ENCODE results near the gene MLXIP. TPM values are rescaled to one million over a fixed set of nuclear protein-coding genes. Genes with fewer than 3 reads are reported as not detected.

MLXIP gene
- total and polyA plus RNA-seq, 9 of the 15 experiments (the other 6 are each of a cell fraction or from before 2014, with no cell fraction given): 2.2 to 66.3 (median 18.1) TPM

- no peak for TF ChIP-seq ARID4B (CRISPR knock-in tag; IDR thresholded peaks at IDR 0.05)
- TF ChIP-seq CBX3 (IDR thresholded peaks at IDR 0.05; ENCODE audit: borderline replicate concordance in 1 of 2, low read length in 2 of 2): peak in 1 of 2 experiments; percentile 86; a peak in 2 of 3 replicates
- peak; percentile 83 to 91 for TF ChIP-seq TRIM24 (IDR thresholded peaks at IDR 0.05)
These were observed 116.8 kb downstream of the MLXIP start (continued) for GRCh38 chr12:122195405-122195804.

Other genes with a start within 250 kb of the MLXIP start
Only the 7 nearest of the 9 such genes appear.
- gene CFAP251, start 160.2 kb upstream of the MLXIP start, total RNA-seq (2014; rRNA removed): 23.9 and 25.2 TPM in 2 replicates
- gene CFAP251, start 160.2 kb upstream of the MLXIP start, total RNA-seq (2014; rRNA removed; fragmentation: Illumina TruSeq; extraction: Trizol): 16.6 and 19.0 TPM in 2 replicates
- gene CFAP251, start 160.2 kb upstream of the MLXIP start, total RNA-seq (2015; rRNA removed; fragmentation: Illumina TruSeq; extraction: Trizol): 16.2 and 19.1 TPM in 2 replicates
- 17.2 and 18.2 TPM in 2 replicates for gene CFAP251, start 160.2 kb upstream of the MLXIP start, total RNA-seq (2021)
- gene CFAP251, start 160.2 kb upstream of the MLXIP start, polyA plus RNA-seq (2011; rRNA removed): 20.0 and 22.2 TPM in 2 replicates
- gene CFAP251, start 160.2 kb upstream of the MLXIP start, polyA plus RNA-seq (2014; fragmentation: Illumina TruSeq; extraction: Trizol): 16.5 and 18.1 TPM in 2 replicates
- gene CFAP251, start 160.2 kb upstream of the MLXIP start, polyA plus RNA-seq (2014; fragmentation: Nextera tagmentation; extraction: Ambion mirVana): 10 to 100 TPM; 17.4 to 24.3 TPM
- 27.7 and 31.0 TPM in 2 replicates for gene CFAP251, start 160.2 kb upstream of the MLXIP start, polyA plus RNA-seq (2014; rRNA removed)
- 16.1 and 23.1 TPM in 2 replicates for gene BCL7A, start 56.9 kb upstream of the MLXIP start, total RNA-seq (2014; rRNA removed)
- gene BCL7A, start 56.9 kb upstream of the MLXIP start, total RNA-seq (2014; rRNA removed; fragmentation: Illumina TruSeq; extraction: Trizol): 11.0 and 13.6 TPM in 2 replicates
- 14.9 TPM in 2 replicates for gene BCL7A, start 56.9 kb upstream of the MLXIP start, total RNA-seq (2015; rRNA removed; fragmentation: Illumina TruSeq; extraction: Trizol)
- 19.9 and 21.9 TPM in 2 replicates for gene BCL7A, start 56.9 kb upstream of the MLXIP start, total RNA-seq (2021)
- 11.2 and 11.5 TPM in 2 replicates for gene BCL7A, start 56.9 kb upstream of the MLXIP start, polyA plus RNA-seq (2011; rRNA removed)
- gene BCL7A, start 56.9 kb upstream of the MLXIP start, polyA plus RNA-seq (2014; fragmentation: Illumina TruSeq; extraction: Trizol): 19.5 and 20.1 TPM in 2 replicates
- under 1 TPM; 0.25 to 0.30 TPM for gene BCL7A, start 56.9 kb upstream of the MLXIP start, polyA plus RNA-seq (2014; fragmentation: Nextera tagmentation; extraction: Ambion mirVana)
- 16.8 and 17.1 TPM in 2 replicates for gene BCL7A, start 56.9 kb upstream of the MLXIP start, polyA plus RNA-seq (2014; rRNA removed)
- gene IL31, start 95.5 kb downstream of the MLXIP start, total RNA-seq (2014; rRNA removed): not detected in 2 replicates
- gene IL31, start 95.5 kb downstream of the MLXIP start, total RNA-seq (2014; rRNA removed; fragmentation: Illumina TruSeq; extraction: Trizol): not detected in 2 replicates
- gene IL31, start 95.5 kb downstream of the MLXIP start, total RNA-seq (2015; rRNA removed; fragmentation: Illumina TruSeq; extraction: Trizol): not detected in 2 replicates
- not detected in 2 replicates for gene IL31, start 95.5 kb downstream of the MLXIP start, total RNA-seq (2021)
- gene IL31, start 95.5 kb downstream of the MLXIP start, polyA plus RNA-seq (2011; rRNA removed): not detected in 2 replicates
- gene IL31, start 95.5 kb downstream of the MLXIP start, polyA plus RNA-seq (2014; fragmentation: Illumina TruSeq; extraction: Trizol): not detected in 2 replicates
- not detected for gene IL31, start 95.5 kb downstream of the MLXIP start, polyA plus RNA-seq (2014; fragmentation: Nextera tagmentation; extraction: Ambion mirVana)
- not detected in 2 replicates for gene IL31, start 95.5 kb downstream of the MLXIP start, polyA plus RNA-seq (2014; rRNA removed)
- gene LRRC43, start 104.4 kb downstream of the MLXIP start, total RNA-seq (2014; rRNA removed): 0.12 TPM in 1 of 2 replicates, not detected in the other
- not detected in 2 replicates for gene LRRC43, start 104.4 kb downstream of the MLXIP start, total RNA-seq (2014; rRNA removed; fragmentation: Illumina TruSeq; extraction: Trizol)
- gene LRRC43, start 104.4 kb downstream of the MLXIP start, total RNA-seq (2015; rRNA removed; fragmentation: Illumina TruSeq; extraction: Trizol): not detected in 2 replicates
- gene LRRC43, start 104.4 kb downstream of the MLXIP start, total RNA-seq (2021): not detected in 2 replicates
- 0.16 TPM in 1 of 2 replicates, not detected in the other for gene LRRC43, start 104.4 kb downstream of the MLXIP start, polyA plus RNA-seq (2011; rRNA removed)
- gene LRRC43, start 104.4 kb downstream of the MLXIP start, polyA plus RNA-seq (2014; fragmentation: Illumina TruSeq; extraction: Trizol): not detected in 2 replicates
- not detected for gene LRRC43, start 104.4 kb downstream of the MLXIP start, polyA plus RNA-seq (2014; fragmentation: Nextera tagmentation; extraction: Ambion mirVana)
- gene LRRC43, start 104.4 kb downstream of the MLXIP start, polyA plus RNA-seq (2014; rRNA removed): 0.19 and 0.84 TPM in 2 replicates
- gene B3GNT4, start 125.0 kb downstream of the MLXIP start, total RNA-seq (2014; rRNA removed): 1.1 TPM in 2 replicates
- 0.61 and 1.3 TPM in 2 replicates for gene B3GNT4, start 125.0 kb downstream of the MLXIP start, total RNA-seq (2014; rRNA removed; fragmentation: Illumina TruSeq; extraction: Trizol)
- gene B3GNT4, start 125.0 kb downstream of the MLXIP start, total RNA-seq (2015; rRNA removed; fragmentation: Illumina TruSeq; extraction: Trizol): 0.54 and 1.1 TPM in 2 replicates
- gene B3GNT4, start 125.0 kb downstream of the MLXIP start, total RNA-seq (2021): 1.6 and 2.2 TPM in 2 replicates
- gene B3GNT4, start 125.0 kb downstream of the MLXIP start, polyA plus RNA-seq (2011; rRNA removed): 1.6 and 4.1 TPM in 2 replicates
- gene B3GNT4, start 125.0 kb downstream of the MLXIP start, polyA plus RNA-seq (2014; fragmentation: Illumina TruSeq; extraction: Trizol): 1.9 and 3.2 TPM in 2 replicates
- gene B3GNT4, start 125.0 kb downstream of the MLXIP start, polyA plus RNA-seq (2014; fragmentation: Nextera tagmentation; extraction: Ambion mirVana): under 1 TPM; 0.17 to 0.34 TPM
- gene B3GNT4, start 125.0 kb downstream of the MLXIP start, polyA plus RNA-seq (2014; rRNA removed): 1.5 and 1.6 TPM in 2 replicates
- 83.6 and 90.0 TPM in 2 replicates for gene DIABLO, start 147.3 kb downstream of the MLXIP start, total RNA-seq (2014; rRNA removed)
- gene DIABLO, start 147.3 kb downstream of the MLXIP start, total RNA-seq (2014; rRNA removed; fragmentation: Illumina TruSeq; extraction: Trizol): 86.3 and 88.3 TPM in 2 replicates
- 80.4 and 86.2 TPM in 2 replicates for gene DIABLO, start 147.3 kb downstream of the MLXIP start, total RNA-seq (2015; rRNA removed; fragmentation: Illumina TruSeq; extraction: Trizol)
- 79.3 and 80.1 TPM in 2 replicates for gene DIABLO, start 147.3 kb downstream of the MLXIP start, total RNA-seq (2021)
- 48.8 and 51.5 TPM in 2 replicates for gene DIABLO, start 147.3 kb downstream of the MLXIP start, polyA plus RNA-seq (2011; rRNA removed)
- gene DIABLO, start 147.3 kb downstream of the MLXIP start, polyA plus RNA-seq (2014; fragmentation: Illumina TruSeq; extraction: Trizol): 93.2 and 101 TPM in 2 replicates
- gene DIABLO, start 147.3 kb downstream of the MLXIP start, polyA plus RNA-seq (2014; fragmentation: Nextera tagmentation; extraction: Ambion mirVana): 10 to 100 TPM; 37.3 to 57.9 TPM
- gene DIABLO, start 147.3 kb downstream of the MLXIP start, polyA plus RNA-seq (2014; rRNA removed): 72.4 and 75.4 TPM in 2 replicates
- gene VPS33A, start 187.7 kb downstream of the MLXIP start, total RNA-seq (2014; rRNA removed): 27.3 and 34.9 TPM in 2 replicates
- 27.0 and 31.3 TPM in 2 replicates for gene VPS33A, start 187.7 kb downstream of the MLXIP start, total RNA-seq (2014; rRNA removed; fragmentation: Illumina TruSeq; extraction: Trizol)
- gene VPS33A, start 187.7 kb downstream of the MLXIP start, total RNA-seq (2015; rRNA removed; fragmentation: Illumina TruSeq; extraction: Trizol): 25.0 and 25.3 TPM in 2 replicates
- 33.4 and 34.3 TPM in 2 replicates for gene VPS33A, start 187.7 kb downstream of the MLXIP start, total RNA-seq (2021)
- gene VPS33A, start 187.7 kb downstream of the MLXIP start, polyA plus RNA-seq (2011; rRNA removed): 17.5 and 23.5 TPM in 2 replicates
- 32.9 and 33.2 TPM in 2 replicates for gene VPS33A, start 187.7 kb downstream of the MLXIP start, polyA plus RNA-seq (2014; fragmentation: Illumina TruSeq; extraction: Trizol)
- gene VPS33A, start 187.7 kb downstream of the MLXIP start, polyA plus RNA-seq (2014; fragmentation: Nextera tagmentation; extraction: Ambion mirVana): 10 to 100 TPM; 10.6 to 14.9 TPM
- 23.0 and 23.6 TPM in 2 replicates for gene VPS33A, start 187.7 kb downstream of the MLXIP start, polyA plus RNA-seq (2014; rRNA removed)

All from K562 (cell line).